Vagina (tissue), 2 donors: ENCODE measurements around the gene TMEM132C.

ENCODE experiments used
- POLR2A ChIP-seq, 2 donors: fragments of 450-650 bp; IDR thresholded peaks; one replicate each; pipeline ENCODE4 v1.6.1; 2017; ENCODE audit warnings: antibody characterized with exemption in 2 of 2, mild to moderate bottlenecking in 2 of 2, moderate library complexity in 2 of 2
- POLR2AphosphoS5 ChIP-seq, 2 donors: sonication (generic); formaldehyde crosslinking; IDR thresholded peaks; one replicate each; pipeline ENCODE4 v1.9.0; 2017; ENCODE audit warnings: antibody characterized with exemption in 2 of 2, mild to moderate bottlenecking in 2 of 2, low read depth in 1 of 2; ENCODE audit not compliant: insufficient read depth in 1 of 2
- TF ChIP-seq, protein P1 (sequence below), 3 experiments: fragments of 450-650 bp in 2 of 3; fragments of 200-600 bp in 1 of 3; sonication (generic) in 1 of 3; IDR thresholded peaks; one replicate each; pipeline ENCODE4 v1.5.1; 2017 to 2019; ENCODE audit warnings: antibody characterized with exemption in 3 of 3, mild to moderate bottlenecking in 2 of 3, moderate library complexity in 2 of 3

DNA sequence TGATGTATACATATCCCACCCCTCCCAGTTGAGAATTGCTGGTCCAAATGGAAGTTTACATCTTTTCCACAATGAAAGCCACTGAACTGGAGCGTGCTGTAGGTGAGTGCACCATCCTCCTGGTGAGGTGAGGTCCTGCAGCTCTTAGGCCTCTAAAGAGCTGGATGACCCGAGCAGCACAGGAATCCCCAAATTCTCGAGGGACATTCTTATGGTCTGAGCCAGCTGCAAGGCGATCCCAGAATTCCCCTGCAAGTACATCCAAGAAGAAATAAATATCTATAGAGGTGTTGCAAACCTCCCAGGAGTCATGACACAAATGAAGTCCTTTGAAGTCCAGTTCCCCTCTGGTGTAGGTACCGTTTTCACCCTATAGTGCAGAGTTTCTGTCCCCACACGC, 24.0 kb downstream of the TMEM132C start:
- TF ChIP-seq, protein P1, sequence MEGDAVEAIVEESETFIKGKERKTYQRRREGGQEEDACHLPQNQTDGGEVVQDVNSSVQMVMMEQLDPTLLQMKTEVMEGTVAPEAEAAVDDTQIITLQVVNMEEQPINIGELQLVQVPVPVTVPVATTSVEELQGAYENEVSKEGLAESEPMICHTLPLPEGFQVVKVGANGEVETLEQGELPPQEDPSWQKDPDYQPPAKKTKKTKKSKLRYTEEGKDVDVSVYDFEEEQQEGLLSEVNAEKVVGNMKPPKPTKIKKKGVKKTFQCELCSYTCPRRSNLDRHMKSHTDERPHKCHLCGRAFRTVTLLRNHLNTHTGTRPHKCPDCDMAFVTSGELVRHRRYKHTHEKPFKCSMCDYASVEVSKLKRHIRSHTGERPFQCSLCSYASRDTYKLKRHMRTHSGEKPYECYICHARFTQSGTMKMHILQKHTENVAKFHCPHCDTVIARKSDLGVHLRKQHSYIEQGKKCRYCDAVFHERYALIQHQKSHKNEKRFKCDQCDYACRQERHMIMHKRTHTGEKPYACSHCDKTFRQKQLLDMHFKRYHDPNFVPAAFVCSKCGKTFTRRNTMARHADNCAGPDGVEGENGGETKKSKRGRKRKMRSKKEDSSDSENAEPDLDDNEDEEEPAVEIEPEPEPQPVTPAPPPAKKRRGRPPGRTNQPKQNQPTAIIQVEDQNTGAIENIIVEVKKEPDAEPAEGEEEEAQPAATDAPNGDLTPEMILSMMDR (IDR thresholded peaks at IDR 0.05): no peak
- TF ChIP-seq POLR2A (IDR thresholded peaks at IDR 0.05) (no peak), POLR2AphosphoS5 (IDR thresholded peaks at IDR 0.05; ENCODE audit: insufficient read depth in 1 of 2, low read depth in 1 of 2) (no peak)
